Activated naive CD8-positive, alpha-beta T cell treated with anti-CD3 and anti-CD28 coated beads, Interleukin-2, amount 50 U/mL, for 24 hours (primary cell): ENCODE data around the gene MPP3.

ENCODE experiments used
- ATAC-seq: fragments of 150-1000 bp; cut with Tn5 transposase; one replicate; pipeline ENCODE4 v1.10.0; 2021
- DNase-seq: peaks from one replicate; pipeline ENCODE4 v3.0.0; 2021
- H3K27ac Mint-ChIP-seq: one replicate; pipeline ENCODE4 v1.8.0; 2021; ENCODE audit warnings: mild to moderate bottlenecking, mixed read lengths
- H3K27me3 Mint-ChIP-seq: one replicate; pipeline ENCODE4 v1.8.0; 2021; ENCODE audit warnings: mixed read lengths
- H3K36me3 Mint-ChIP-seq: one replicate; pipeline ENCODE4 v1.8.0; 2021; ENCODE audit warnings: low read depth, mixed read lengths
- H3K4me1 Mint-ChIP-seq: one replicate; pipeline ENCODE4 v1.8.0; 2021; ENCODE audit warnings: mixed read lengths
- H3K4me3 Mint-ChIP-seq: one replicate; pipeline ENCODE4 v1.8.0; 2021; ENCODE audit warnings: mild to moderate bottlenecking, moderate library complexity, mixed read lengths
- H3K9me3 Mint-ChIP-seq: one replicate; pipeline ENCODE4 v1.8.0; 2021; ENCODE audit warnings: mixed read lengths

The MPP3 gene

GRCh38 chr17:43830510-43831140, 2.3 kb downstream of the MPP3 start:
- Mint-ChIP-seq H3K9me3 (no peaks in the 10 kb centered on the region), H3K4me3 (no peak overlapping the region), H3K27me3 (peaks cover 41% of the 10 kb centered on the region), H3K27ac (no peak overlapping the region), H3K36me3 (peaks cover 2% of the 10 kb centered on the region), H3K4me1 (peaks cover 11% of the 10 kb centered on the region)
- no peak for DNase-seq
- ATAC-seq, result peak; percentile 60

GRCh38 chr17:43829738-43830137, 3.2 kb downstream of the MPP3 start:
- DNase-seq, result no peak
- H3K36me3 Mint-ChIP-seq, result peaks cover 2% of the 10 kb centered on the region
- no peak overlapping the region for H3K4me3 Mint-ChIP-seq
- H3K27me3 Mint-ChIP-seq, result peaks cover 34% of the 10 kb centered on the region
- no peak for ATAC-seq
- peaks cover 11% of the 10 kb centered on the region for H3K4me1 Mint-ChIP-seq
- H3K27ac Mint-ChIP-seq, result no peak overlapping the region
- H3K9me3 Mint-ChIP-seq, result no peaks in the 10 kb centered on the region

GRCh38 chr17:43827596-43827995, 5.3 kb downstream of the MPP3 start:
- peaks cover 5% of the 10 kb centered on the region for H3K4me1 Mint-ChIP-seq
- H3K27me3 Mint-ChIP-seq, result peaks cover 20% of the 10 kb centered on the region
- no peak overlapping the region for H3K4me3 Mint-ChIP-seq
- DNase-seq (no peak), ATAC-seq (no peak)
- H3K27ac Mint-ChIP-seq, result no peak overlapping the region
- H3K36me3 Mint-ChIP-seq, result no peaks in the 10 kb centered on the region
- H3K9me3 Mint-ChIP-seq, result no peaks in the 10 kb centered on the region

GRCh38 chr17:43826206-43826605, 6.7 kb downstream of the MPP3 start:
- ATAC-seq (no peak), DNase-seq (no peak)
- Mint-ChIP-seq H3K9me3 (no peaks in the 10 kb centered on the region), H3K27ac (no peak overlapping the region), H3K27me3 (peaks cover 7% of the 10 kb centered on the region), H3K4me3 (no peak overlapping the region), H3K4me1 (peaks cover 3% of the 10 kb centered on the region), H3K36me3 (no peaks in the 10 kb centered on the region)

- H3K36me3 Mint-ChIP-seq, result no peaks in the 10 kb centered on the region
- ATAC-seq (no peak), DNase-seq (no peak)
- H3K9me3 Mint-ChIP-seq, result no peaks in the 10 kb centered on the region
- peaks cover under 1% of the 10 kb centered on the region for H3K27me3 Mint-ChIP-seq
- no peaks in the 10 kb centered on the region for H3K4me1 Mint-ChIP-seq
- H3K27ac Mint-ChIP-seq, result no peak overlapping the region
- no peak overlapping the region for H3K4me3 Mint-ChIP-seq
These were observed 7.4 kb downstream of the MPP3 start for GRCh38 chr17:43825567-43825966.

GRCh38 chr17:43823350-43824084, 9.4 kb downstream of the MPP3 start:
- Mint-ChIP-seq H3K36me3 (no peaks in the 10 kb centered on the region), H3K4me3 (no peak overlapping the region), H3K27ac (no peak overlapping the region), H3K9me3 (no peaks in the 10 kb centered on the region), H3K27me3 (no peaks in the 10 kb centered on the region), H3K4me1 (no peaks in the 10 kb centered on the region)
- no peak for ATAC-seq
- no peak for DNase-seq

GRCh38 chr17:43822570-43823190, 10.3 kb downstream of the MPP3 start:
- ATAC-seq (no peak), DNase-seq (no peak)
- Mint-ChIP-seq H3K9me3 (no peaks in the 10 kb centered on the region), H3K4me1 (no peaks in the 10 kb centered on the region), H3K27me3 (no peaks in the 10 kb centered on the region), H3K27ac (no peak overlapping the region), H3K4me3 (no peak overlapping the region), H3K36me3 (no peaks in the 10 kb centered on the region)

- H3K4me1 Mint-ChIP-seq, result no peaks in the 10 kb centered on the region
- H3K4me3 Mint-ChIP-seq, result no peak overlapping the region
- no peaks in the 10 kb centered on the region for H3K27me3 Mint-ChIP-seq
- no peaks in the 10 kb centered on the region for H3K9me3 Mint-ChIP-seq
- H3K36me3 Mint-ChIP-seq, result no peaks in the 10 kb centered on the region
- DNase-seq, result no peak
- no peak for ATAC-seq
- no peak overlapping the region for H3K27ac Mint-ChIP-seq
These were observed 12.2 kb downstream of the MPP3 start for GRCh38 chr17:43820759-43821158.

GRCh38 chr17:43818966-43819365, 14.0 kb downstream of the MPP3 start:
- H3K36me3 Mint-ChIP-seq, result no peaks in the 10 kb centered on the region
- no peak for ATAC-seq
- H3K9me3 Mint-ChIP-seq, result no peaks in the 10 kb centered on the region
- H3K4me1 Mint-ChIP-seq, result no peaks in the 10 kb centered on the region
- no peak for DNase-seq
- H3K27me3 Mint-ChIP-seq, result no peaks in the 10 kb centered on the region
- no peak overlapping the region for H3K4me3 Mint-ChIP-seq
- no peak overlapping the region for H3K27ac Mint-ChIP-seq

- H3K27ac Mint-ChIP-seq, result no peak overlapping the region
- H3K36me3 Mint-ChIP-seq, result no peaks in the 10 kb centered on the region
- no peaks in the 10 kb centered on the region for H3K9me3 Mint-ChIP-seq
- ATAC-seq (no peak), DNase-seq (no peak)
- peaks cover 3% of the 10 kb centered on the region for H3K27me3 Mint-ChIP-seq
- no peaks in the 10 kb centered on the region for H3K4me1 Mint-ChIP-seq
- H3K4me3 Mint-ChIP-seq, result no peak overlapping the region
These were observed 15.1 kb downstream of the MPP3 start for GRCh38 chr17:43817826-43818225.

- H3K4me1 Mint-ChIP-seq, result no peaks in the 10 kb centered on the region
- no peaks in the 10 kb centered on the region for H3K36me3 Mint-ChIP-seq
- ATAC-seq (no peak), DNase-seq (no peak)
- H3K27me3 Mint-ChIP-seq, result peaks cover 6% of the 10 kb centered on the region
- no peak overlapping the region for H3K4me3 Mint-ChIP-seq
- no peak overlapping the region for H3K27ac Mint-ChIP-seq
- no peaks in the 10 kb centered on the region for H3K9me3 Mint-ChIP-seq
These were observed 16.3 kb downstream of the MPP3 start for GRCh38 chr17:43816336-43817320.

GRCh38 chr17:43814714-43815113, 18.2 kb downstream of the MPP3 start:
- DNase-seq, result no peak
- peaks cover 6% of the 10 kb centered on the region for H3K27me3 Mint-ChIP-seq
- H3K4me1 Mint-ChIP-seq, result no peaks in the 10 kb centered on the region
- no peak overlapping the region for H3K27ac Mint-ChIP-seq
- no peak overlapping the region for H3K4me3 Mint-ChIP-seq
- no peak for ATAC-seq
- no peaks in the 10 kb centered on the region for H3K36me3 Mint-ChIP-seq
- H3K9me3 Mint-ChIP-seq, result no peaks in the 10 kb centered on the region

GRCh38 chr17:43814026-43814425, 18.9 kb downstream of the MPP3 start:
- Mint-ChIP-seq H3K4me1 (no peaks in the 10 kb centered on the region), H3K27me3 (peaks cover 6% of the 10 kb centered on the region), H3K36me3 (no peaks in the 10 kb centered on the region), H3K9me3 (no peaks in the 10 kb centered on the region), H3K27ac (no peak overlapping the region), H3K4me3 (no peak overlapping the region)
- DNase-seq (no peak), ATAC-seq (no peak)

- Mint-ChIP-seq H3K4me1 (no peaks in the 10 kb centered on the region), H3K27me3 (peaks cover 6% of the 10 kb centered on the region), H3K9me3 (no peaks in the 10 kb centered on the region), H3K27ac (no peak overlapping the region), H3K4me3 (no peak overlapping the region), H3K36me3 (no peaks in the 10 kb centered on the region)
- no peak for ATAC-seq
- no peak for DNase-seq
These were observed 19.6 kb downstream of the MPP3 start for GRCh38 chr17:43813386-43813785.
